SU-DHL-6 (cell line): ENCODE results near the gene UNK.

ENCODE experiments used
- CTCF ChIP-seq: fragments of 200-600 bp; sonication (generic); IDR thresholded peaks from one replicate; pipeline ENCODE4 v1.5.1; 2017; ENCODE audit warnings: antibody characterized with exemption, mild to moderate bottlenecking, low read length, moderate library complexity; ENCODE audit not compliant: insufficient read depth, poor library complexity, severe bottlenecking
- EZH2phosphoT487 ChIP-seq: fragments of 200-600 bp; sonication (generic), shearing (Covaris generic); conservative IDR thresholded peaks from 2 replicates; pipeline ENCODE4 v1.6.1; 2018; ENCODE audit warnings: mild to moderate bottlenecking, antibody characterized with exemption, low read length, moderate library complexity, mixed read lengths

- TF ChIP-seq CTCF = peak; percentile 90
- TF ChIP-seq EZH2phosphoT487 = no peak
Observed at GRCh38 chr17:75749545-75750389, 34.8 kb upstream of the UNK start.
